Chondrocyte (in vitro differentiated cells): ENCODE measurements around the gene DNAAF8. TPM values are rescaled to one million over a fixed set of nuclear protein-coding genes. Genes with fewer than 3 reads are reported as not detected.

Source experiments
- DNase-seq: peaks from one replicate; pipeline ENCODE4 v3.0.0; 2021; ENCODE audit warnings: mixed read lengths, low spot score
- H3K27ac Mint-ChIP-seq: one replicate; pipeline ENCODE4 v1.8.0; 2021; ENCODE audit warnings: mild to moderate bottlenecking, moderate library complexity, mixed read lengths; ENCODE audit not compliant: unreplicated experiment
- H3K27me3 Mint-ChIP-seq: 2 replicates; pipeline ENCODE4 v1.8.0; 2021; ENCODE audit warnings: low read depth, mixed read lengths
- H3K36me3 Mint-ChIP-seq: 2 replicates; pipeline ENCODE4 v1.8.0; 2021; ENCODE audit warnings: low read depth, mixed read lengths
- H3K4me1 Mint-ChIP-seq: 2 replicates; pipeline ENCODE4 v1.8.0; 2021; ENCODE audit warnings: low read depth, mild to moderate bottlenecking, mixed read lengths
- H3K4me3 Mint-ChIP-seq: one replicate; pipeline ENCODE4 v1.8.0; 2021; ENCODE audit warnings: mild to moderate bottlenecking, moderate library complexity, mixed read lengths; ENCODE audit not compliant: unreplicated experiment
- H3K9me3 Mint-ChIP-seq: 2 replicates; pipeline ENCODE4 v1.8.0; 2021; ENCODE audit warnings: low read depth, mixed read lengths
- total RNA-seq: library from RNA; stranded (reverse); gene quantifications from 3 replicates; pipeline ENCODE4 v1.2.1, GENCODE V29; 2021
- TF ChIP-seq, protein P1 (sequence below): fragments of 200-600 bp; sonication (generic); IDR thresholded peaks from 2 replicates; pipeline ENCODE4 v1.5.0; 2021; ENCODE audit warnings: antibody characterized with exemption, mild to moderate bottlenecking, moderate library complexity

The DNAAF8 gene
- total RNA-seq, 1 donor from 2014 or later, result 2.2 TPM

DNA sequence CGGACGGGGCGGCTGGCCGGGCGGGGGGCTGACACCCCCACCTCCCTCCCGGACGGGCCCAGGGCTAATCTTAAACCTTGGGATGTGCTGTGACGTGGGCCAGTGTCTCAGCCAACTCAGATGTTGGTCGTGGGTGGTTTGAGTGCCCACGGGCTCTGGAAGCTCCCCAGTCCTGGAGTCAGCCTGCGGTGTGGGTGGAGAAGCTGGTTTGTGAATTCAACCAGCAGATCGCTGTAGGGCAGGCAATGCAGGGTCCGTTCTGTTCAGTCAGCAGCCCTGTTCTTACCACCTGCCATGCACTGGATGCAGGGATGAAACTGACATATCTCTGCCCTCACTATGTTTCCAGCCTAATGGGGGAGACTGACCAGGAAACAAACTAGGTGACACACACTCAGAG, 40.7 kb downstream of the DNAAF8 start:
- Mint-ChIP-seq H3K36me3 (no peaks in the 10 kb centered on the region), H3K27me3 (no peaks in the 10 kb centered on the region), H3K27ac (no peak overlapping the region), H3K4me3 (no peak overlapping the region), H3K9me3 (no peaks in the 10 kb centered on the region), H3K4me1 (no peaks in the 10 kb centered on the region)
- DNase-seq, result no peak
- TF ChIP-seq, protein P1, sequence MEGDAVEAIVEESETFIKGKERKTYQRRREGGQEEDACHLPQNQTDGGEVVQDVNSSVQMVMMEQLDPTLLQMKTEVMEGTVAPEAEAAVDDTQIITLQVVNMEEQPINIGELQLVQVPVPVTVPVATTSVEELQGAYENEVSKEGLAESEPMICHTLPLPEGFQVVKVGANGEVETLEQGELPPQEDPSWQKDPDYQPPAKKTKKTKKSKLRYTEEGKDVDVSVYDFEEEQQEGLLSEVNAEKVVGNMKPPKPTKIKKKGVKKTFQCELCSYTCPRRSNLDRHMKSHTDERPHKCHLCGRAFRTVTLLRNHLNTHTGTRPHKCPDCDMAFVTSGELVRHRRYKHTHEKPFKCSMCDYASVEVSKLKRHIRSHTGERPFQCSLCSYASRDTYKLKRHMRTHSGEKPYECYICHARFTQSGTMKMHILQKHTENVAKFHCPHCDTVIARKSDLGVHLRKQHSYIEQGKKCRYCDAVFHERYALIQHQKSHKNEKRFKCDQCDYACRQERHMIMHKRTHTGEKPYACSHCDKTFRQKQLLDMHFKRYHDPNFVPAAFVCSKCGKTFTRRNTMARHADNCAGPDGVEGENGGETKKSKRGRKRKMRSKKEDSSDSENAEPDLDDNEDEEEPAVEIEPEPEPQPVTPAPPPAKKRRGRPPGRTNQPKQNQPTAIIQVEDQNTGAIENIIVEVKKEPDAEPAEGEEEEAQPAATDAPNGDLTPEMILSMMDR, result no peak

DNA sequence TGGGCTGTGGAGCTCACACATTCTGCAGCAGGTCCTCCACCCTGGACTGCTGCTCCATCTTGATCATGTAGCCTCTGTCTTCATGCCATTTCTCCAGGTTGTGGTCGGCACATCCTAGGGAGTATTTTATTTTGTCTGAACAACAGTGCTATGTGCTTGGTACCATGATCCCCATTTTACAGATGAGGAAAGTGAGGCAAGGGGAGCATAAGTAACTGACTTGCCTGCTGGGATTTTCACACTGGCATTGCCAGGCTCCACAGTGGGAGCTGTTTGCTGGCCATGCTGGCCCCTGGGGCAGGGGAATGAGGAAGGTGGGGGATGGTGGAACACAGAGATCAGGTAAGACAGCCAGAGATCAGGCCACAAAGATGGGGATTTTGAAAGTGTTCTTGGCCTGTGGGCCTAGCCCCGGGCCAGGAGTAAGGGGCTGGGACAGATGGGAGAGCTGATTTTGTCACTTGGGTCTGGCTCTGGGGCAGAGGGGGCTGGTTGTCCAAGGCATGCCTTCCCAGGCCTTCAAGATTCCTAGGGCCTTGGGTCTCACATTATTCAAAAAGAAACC, 41.9 kb downstream of the DNAAF8 start:
- no peak for DNase-seq
- Mint-ChIP-seq H3K9me3 (no peaks in the 10 kb centered on the region), H3K36me3 (no peaks in the 10 kb centered on the region), H3K4me1 (no peaks in the 10 kb centered on the region), H3K4me3 (no peak overlapping the region), H3K27me3 (no peaks in the 10 kb centered on the region), H3K27ac (no peak overlapping the region)
- TF ChIP-seq, protein P1, result no peak

- no peak for DNase-seq
- Mint-ChIP-seq H3K9me3 (no peaks in the 10 kb centered on the region), H3K27ac (no peak overlapping the region), H3K36me3 (no peaks in the 10 kb centered on the region), H3K27me3 (no peaks in the 10 kb centered on the region), H3K4me1 (no peaks in the 10 kb centered on the region), H3K4me3 (no peak overlapping the region)
- TF ChIP-seq, protein P1, result no peak
Measured at GRCh38 chr16:4777339-4778049, 43.2 kb downstream of the DNAAF8 start.

GRCh38 chr16:4778050-4778392, 43.7 kb downstream of the DNAAF8 start:
- H3K9me3 Mint-ChIP-seq, result no peaks in the 10 kb centered on the region
- H3K4me1 Mint-ChIP-seq, result no peaks in the 10 kb centered on the region
- no peak overlapping the region for H3K4me3 Mint-ChIP-seq
- TF ChIP-seq, protein P1, result no peak
- H3K27me3 Mint-ChIP-seq, result no peaks in the 10 kb centered on the region
- DNase-seq, result no peak
- H3K27ac Mint-ChIP-seq, result no peak overlapping the region
- no peaks in the 10 kb centered on the region for H3K36me3 Mint-ChIP-seq

GRCh38 chr16:4780235-4780634, 45.9 kb downstream of the DNAAF8 start:
- DNase-seq, result no peak
- H3K27ac Mint-ChIP-seq, result no peak overlapping the region
- H3K36me3 Mint-ChIP-seq, result no peaks in the 10 kb centered on the region
- no peaks in the 10 kb centered on the region for H3K4me1 Mint-ChIP-seq
- H3K27me3 Mint-ChIP-seq, result no peaks in the 10 kb centered on the region
- H3K9me3 Mint-ChIP-seq, result no peaks in the 10 kb centered on the region
- TF ChIP-seq, protein P1, result no peak
- H3K4me3 Mint-ChIP-seq, result no peak overlapping the region
